Measurements from ENCODE around the gene AHCTF1. TPM values are rescaled to one million over a fixed set of nuclear protein-coding genes. Genes with fewer than 3 reads are reported as not detected.

Gene AHCTF1
- total RNA-seq, 2 donors from 2014 or later, result 36.9 to 41.9 TPM

- Histone ChIP-seq H3K27me3 (ENCODE audit: control insufficient read depth, insufficient read depth, low read length, poor library complexity, severe bottlenecking) (no peaks in the 10 kb centered on the region), H3K4me1 (ENCODE audit: control insufficient read depth, insufficient read depth, low read length) (no peaks in the 10 kb centered on the region), H3K4me3 (ENCODE audit: low read length) (no peak overlapping the region), H3K27ac (ENCODE audit: low read depth, low read length) (no peak overlapping the region), H3K9ac (ENCODE audit: extremely low read depth, low read length, poor library complexity, severe bottlenecking) (no peak overlapping the region), H3K36me3 (ENCODE audit: control insufficient read depth, insufficient read depth, low read length) (no peaks in the 10 kb centered on the region), H3K9me3 (ENCODE audit: control insufficient read depth, low read length) (no peaks in the 10 kb centered on the region)
- WGBS, 2 experiments (ENCODE audit: insufficient coverage in 1 of 2, insufficient read length in 1 of 2), result 80 to 85% methylated on average over 13 to 27 of the region's 27 CpGs
- TF ChIP-seq CTCF (conservative IDR thresholded peaks at IDR 0.05), result no peak
- H3K4me3 Mint-ChIP-seq, result no peak overlapping the region
- peak; percentile 79 for DNase-seq
- H3K27ac Mint-ChIP-seq, result peak overlapping the region; percentile 16
- no peaks in the 10 kb centered on the region for H3K9me3 Mint-ChIP-seq
- H3K27me3 Mint-ChIP-seq (ENCODE audit: insufficient read depth), result peaks cover 1% of the 10 kb centered on the region
- H3K4me1 Mint-ChIP-seq, result peaks cover 31% of the 10 kb centered on the region
- no peaks in the 10 kb centered on the region for H3K36me3 Mint-ChIP-seq (ENCODE audit: low read depth)
Measured at GRCh38 chr1:246794828-246795671, 136.7 kb downstream of the AHCTF1 start.

GRCh38 chr1:246794048-246794827 lies 137.5 kb downstream of the AHCTF1 start:
- Histone ChIP-seq H3K36me3 (ENCODE audit: control insufficient read depth, insufficient read depth, low read length) (no peaks in the 10 kb centered on the region), H3K27ac (ENCODE audit: low read depth, low read length) (no peak overlapping the region), H3K27me3 (ENCODE audit: control insufficient read depth, insufficient read depth, low read length, poor library complexity, severe bottlenecking) (no peaks in the 10 kb centered on the region), H3K4me1 (ENCODE audit: control insufficient read depth, insufficient read depth, low read length) (no peaks in the 10 kb centered on the region), H3K9me3 (ENCODE audit: control insufficient read depth, low read length) (no peaks in the 10 kb centered on the region), H3K4me3 (ENCODE audit: low read length) (no peak overlapping the region), H3K9ac (ENCODE audit: extremely low read depth, low read length, poor library complexity, severe bottlenecking) (no peak overlapping the region)
- Mint-ChIP-seq H3K36me3 (ENCODE audit: low read depth) (no peaks in the 10 kb centered on the region), H3K4me3 (no peak overlapping the region), H3K9me3 (no peaks in the 10 kb centered on the region), H3K27me3 (ENCODE audit: insufficient read depth) (peaks cover 1% of the 10 kb centered on the region), H3K4me1 (peaks cover 35% of the 10 kb centered on the region), H3K27ac (no peak overlapping the region)
- DNase-seq, result no peak
- TF ChIP-seq CTCF (conservative IDR thresholded peaks at IDR 0.05), result no peak
- WGBS, 2 experiments (ENCODE audit: insufficient coverage in 1 of 2, insufficient read length in 1 of 2), result 69 to 77% methylated on average over 12 to 15 of the region's 18 CpGs

- H3K9me3 Mint-ChIP-seq, result no peaks in the 10 kb centered on the region
- no peak overlapping the region for H3K4me3 Mint-ChIP-seq
- 69 to 75% methylated on average over 2 to 6 of the region's 6 CpGs for WGBS, 2 experiments (ENCODE audit: insufficient coverage in 1 of 2, insufficient read length in 1 of 2)
- no peak overlapping the region for H3K9ac ChIP-seq (ENCODE audit: extremely low read depth, low read length, poor library complexity, severe bottlenecking)
- H3K4me1 Mint-ChIP-seq, result peaks cover 31% of the 10 kb centered on the region
- TF ChIP-seq CTCF (conservative IDR thresholded peaks at IDR 0.05), result no peak
- no peaks in the 10 kb centered on the region for H3K9me3 ChIP-seq (ENCODE audit: control insufficient read depth, low read length)
- no peak for DNase-seq
- H3K36me3 ChIP-seq (ENCODE audit: control insufficient read depth, insufficient read depth, low read length), result no peaks in the 10 kb centered on the region
- H3K27ac Mint-ChIP-seq, result no peak overlapping the region
- H3K27me3 ChIP-seq (ENCODE audit: control insufficient read depth, insufficient read depth, low read length, poor library complexity, severe bottlenecking), result no peaks in the 10 kb centered on the region
- H3K27me3 Mint-ChIP-seq (ENCODE audit: insufficient read depth), result peaks cover 1% of the 10 kb centered on the region
- no peak overlapping the region for H3K27ac ChIP-seq (ENCODE audit: low read depth, low read length)
- no peaks in the 10 kb centered on the region for H3K4me1 ChIP-seq (ENCODE audit: control insufficient read depth, insufficient read depth, low read length)
- no peak overlapping the region for H3K4me3 ChIP-seq (ENCODE audit: low read length)
- H3K36me3 Mint-ChIP-seq (ENCODE audit: low read depth), result no peaks in the 10 kb centered on the region
Measured at GRCh38 chr1:246793356-246793896, 138.3 kb downstream of the AHCTF1 start.

All from endodermal cell (in vitro differentiated cells).